ENCODE measurements around the gene TCF7. TPM values are rescaled to one million over a fixed set of nuclear protein-coding genes. Genes with fewer than 3 reads are reported as not detected.
A peak's percentile ranks its signal among the peaks of the same experiment; 100 is the strongest.

The TCF7 gene
- total and polyA plus RNA-seq, 2 of the 13 experiments (the other 11 are each of a cell fraction or from before 2014, with no cell fraction given), result 6.3 to 6.8 TPM

GRCh38 chr5:134176511-134177368 is 62.3 kb downstream of the TCF7 start, which contains the start of gene SKP1 (continued):
- TF ChIP-seq SRSF4 (IDR thresholded peaks at IDR 0.05; ENCODE audit: low read depth, low read length, poor library complexity, severe bottlenecking), result no peak
- peak; percentile 60 for TF ChIP-seq SRSF1 (optimal IDR thresholded peaks at IDR 0.05; ENCODE audit: low read depth, low read length)
- TF ChIP-seq TBP (CRISPR knock-in tag; IDR thresholded peaks at IDR 0.05), result no peak
- peak; percentile 67; the same call in 1 of the 2 replicates for TF ChIP-seq ZNF703 (CRISPR knock-in tag; IDR thresholded peaks at IDR 0.05; ENCODE audit: borderline replicate concordance)
- TF ChIP-seq RBFOX2 (IDR thresholded peaks at IDR 0.05; ENCODE audit: low read depth, low read length), result peak; percentile 100
- TF ChIP-seq TBL1XR1 (IDR thresholded peaks at IDR 0.05; ENCODE audit: borderline replicate concordance, low read length, partially characterized antibody), result no peak
- 0 out of 2 replicates have a peak, but pooled peaks have one; percentile 15 for TF ChIP-seq STAG1 (CRISPR knock-in tag; IDR thresholded peaks at IDR 0.05)
- TF ChIP-seq, protein P1, sequence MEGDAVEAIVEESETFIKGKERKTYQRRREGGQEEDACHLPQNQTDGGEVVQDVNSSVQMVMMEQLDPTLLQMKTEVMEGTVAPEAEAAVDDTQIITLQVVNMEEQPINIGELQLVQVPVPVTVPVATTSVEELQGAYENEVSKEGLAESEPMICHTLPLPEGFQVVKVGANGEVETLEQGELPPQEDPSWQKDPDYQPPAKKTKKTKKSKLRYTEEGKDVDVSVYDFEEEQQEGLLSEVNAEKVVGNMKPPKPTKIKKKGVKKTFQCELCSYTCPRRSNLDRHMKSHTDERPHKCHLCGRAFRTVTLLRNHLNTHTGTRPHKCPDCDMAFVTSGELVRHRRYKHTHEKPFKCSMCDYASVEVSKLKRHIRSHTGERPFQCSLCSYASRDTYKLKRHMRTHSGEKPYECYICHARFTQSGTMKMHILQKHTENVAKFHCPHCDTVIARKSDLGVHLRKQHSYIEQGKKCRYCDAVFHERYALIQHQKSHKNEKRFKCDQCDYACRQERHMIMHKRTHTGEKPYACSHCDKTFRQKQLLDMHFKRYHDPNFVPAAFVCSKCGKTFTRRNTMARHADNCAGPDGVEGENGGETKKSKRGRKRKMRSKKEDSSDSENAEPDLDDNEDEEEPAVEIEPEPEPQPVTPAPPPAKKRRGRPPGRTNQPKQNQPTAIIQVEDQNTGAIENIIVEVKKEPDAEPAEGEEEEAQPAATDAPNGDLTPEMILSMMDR (CRISPR knock-in tag; IDR thresholded peaks at IDR 0.05), result peak; percentile 33
- TF ChIP-seq KLF6 (CRISPR knock-in tag; IDR thresholded peaks at IDR 0.05), result peak; percentile 96; the same call in 1 of the 2 replicates
- 0 out of 2 replicates have a peak, but pooled peaks have one; percentile 78 for TF ChIP-seq SMAD1 (CRISPR knock-in tag; IDR thresholded peaks at IDR 0.05; ENCODE audit: borderline replicate concordance, low read depth)
- TF ChIP-seq SNAPC2 (CRISPR knock-in tag; IDR thresholded peaks at IDR 0.05), result 0 out of 2 replicates have a peak, but pooled peaks have one; percentile 23
- TF ChIP-seq, protein P2, sequence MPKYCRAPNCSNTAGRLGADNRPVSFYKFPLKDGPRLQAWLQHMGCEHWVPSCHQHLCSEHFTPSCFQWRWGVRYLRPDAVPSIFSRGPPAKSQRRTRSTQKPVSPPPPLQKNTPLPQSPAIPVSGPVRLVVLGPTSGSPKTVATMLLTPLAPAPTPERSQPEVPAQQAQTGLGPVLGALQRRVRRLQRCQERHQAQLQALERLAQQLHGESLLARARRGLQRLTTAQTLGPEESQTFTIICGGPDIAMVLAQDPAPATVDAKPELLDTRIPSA (CRISPR knock-in tag; IDR thresholded peaks at IDR 0.05; ENCODE audit: borderline replicate concordance), result peak; percentile 19; the same call in 1 of the 2 replicates
- TF ChIP-seq ZNF296 (CRISPR knock-in tag; conservative IDR thresholded peaks at IDR 0.05), result peak; percentile 50; the same call in 1 of the 2 replicates
- no peak for TF ChIP-seq THYN1 (CRISPR knock-in tag; IDR thresholded peaks at IDR 0.05; ENCODE audit: borderline replicate concordance, low read depth)
- no peak for TF ChIP-seq FOXK2 (IDR thresholded peaks at IDR 0.05)
- TF ChIP-seq MTF2 (CRISPR knock-in tag; IDR thresholded peaks at IDR 0.05; ENCODE audit: borderline replicate concordance), result 0 out of 2 replicates have a peak, but pooled peaks have one; percentile 68
- TF ChIP-seq DPF2 (CRISPR knock-in tag; IDR thresholded peaks at IDR 0.05; ENCODE audit: borderline replicate concordance, low read depth), result no peak
- TF ChIP-seq ZNF234 (CRISPR knock-in tag; conservative IDR thresholded peaks at IDR 0.05), result no peak
- TF ChIP-seq RFX1 (IDR thresholded peaks at IDR 0.05), result no peak
- TF ChIP-seq ZFP1 (CRISPR knock-in tag; IDR thresholded peaks at IDR 0.05), result no peak
- peak; percentile 93; the same call in 1 of the 2 replicates for TF ChIP-seq ZNF430 (CRISPR knock-in tag; IDR thresholded peaks at IDR 0.05)
- no peak for TF ChIP-seq BCLAF1 (IDR thresholded peaks at IDR 0.05)
- TF ChIP-seq, protein P3, sequence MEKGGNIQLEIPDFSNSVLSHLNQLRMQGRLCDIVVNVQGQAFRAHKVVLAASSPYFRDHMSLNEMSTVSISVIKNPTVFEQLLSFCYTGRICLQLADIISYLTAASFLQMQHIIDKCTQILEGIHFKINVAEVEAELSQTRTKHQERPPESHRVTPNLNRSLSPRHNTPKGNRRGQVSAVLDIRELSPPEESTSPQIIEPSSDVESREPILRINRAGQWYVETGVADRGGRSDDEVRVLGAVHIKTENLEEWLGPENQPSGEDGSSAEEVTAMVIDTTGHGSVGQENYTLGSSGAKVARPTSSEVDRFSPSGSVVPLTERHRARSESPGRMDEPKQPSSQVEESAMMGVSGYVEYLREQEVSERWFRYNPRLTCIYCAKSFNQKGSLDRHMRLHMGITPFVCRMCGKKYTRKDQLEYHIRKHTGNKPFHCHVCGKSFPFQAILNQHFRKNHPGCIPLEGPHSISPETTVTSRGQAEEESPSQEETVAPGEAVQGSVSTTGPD (CRISPR knock-in tag; IDR thresholded peaks at IDR 0.05), result no peak

Measured in HepG2 (cell line).